Endothelial cell (in vitro differentiated cells): ENCODE measurements around the gene COMMD10. TPM values are rescaled to one million over a fixed set of nuclear protein-coding genes. Genes with fewer than 3 reads are reported as not detected.
"Not testable (repeated sequence)": the region's sequence is repeated elsewhere in the genome, so short reads cannot be mapped to it uniquely, and the experiment has no call there.

Source experiments
- DNase-seq: peaks from one replicate; pipeline ENCODE4 v3.0.0; 2021; ENCODE audit warnings: low spot score
- H3K27ac Mint-ChIP-seq: one replicate; pipeline ENCODE4 v1.8.0; 2021; ENCODE audit warnings: mixed read lengths, inconsistent platforms; ENCODE audit not compliant: unreplicated experiment
- H3K27me3 Mint-ChIP-seq: one replicate; pipeline ENCODE4 v1.8.0; 2021; ENCODE audit warnings: mild to moderate bottlenecking, moderate library complexity, mixed read lengths, inconsistent platforms; ENCODE audit not compliant: unreplicated experiment
- H3K36me3 Mint-ChIP-seq: one replicate; pipeline ENCODE4 v1.8.0; 2021; ENCODE audit warnings: mild to moderate bottlenecking, low read depth, mixed read lengths, inconsistent platforms; ENCODE audit not compliant: unreplicated experiment
- H3K4me1 Mint-ChIP-seq: one replicate; pipeline ENCODE4 v1.8.0; 2021; ENCODE audit warnings: mild to moderate bottlenecking, mixed read lengths, inconsistent platforms; ENCODE audit not compliant: unreplicated experiment
- H3K4me3 Mint-ChIP-seq: one replicate; pipeline ENCODE4 v1.8.0; 2021; ENCODE audit warnings: mild to moderate bottlenecking, mixed read lengths, inconsistent platforms; ENCODE audit not compliant: unreplicated experiment
- H3K9me3 Mint-ChIP-seq: one replicate; pipeline ENCODE4 v1.8.0; 2021; ENCODE audit warnings: mixed read lengths, inconsistent platforms; ENCODE audit not compliant: unreplicated experiment
- CTCF ChIP-seq: fragments of 200-600 bp; sonication (generic); IDR thresholded peaks from one replicate; pipeline ENCODE4 v1.5.0; 2021; ENCODE audit warnings: antibody characterized with exemption; ENCODE audit not compliant: unreplicated experiment
- total RNA-seq: library from RNA; stranded (reverse); fragmentation: NEBNext Ultra II Directional; extraction: Animal tissue kit (Norgen Biotek cat#: 25700); gene quantifications from one replicate; pipeline ENCODE4 v1.2.1, GENCODE V29; 2021; ENCODE audit not compliant: unreplicated experiment

The COMMD10 gene
- total RNA-seq, 1 donor from 2014 or later: 27.8 TPM

GRCh38 chr5:116075191-116075831 is 9.5 kb upstream of the COMMD10 start:
- Mint-ChIP-seq H3K27me3 (peaks cover 2% of the 10 kb centered on the region), H3K4me1 (peaks cover 4% of the 10 kb centered on the region), H3K4me3 (no peak overlapping the region), H3K9me3 (no peaks in the 10 kb centered on the region), H3K36me3 (no peaks in the 10 kb centered on the region), H3K27ac (no peak overlapping the region)
- DNase-seq: no peak
- no peak for TF ChIP-seq CTCF

GRCh38 chr5:116076496-116076895 is 8.3 kb upstream of the COMMD10 start:
- H3K4me1 Mint-ChIP-seq: no peaks in the 10 kb centered on the region
- TF ChIP-seq CTCF: no peak
- no peak for DNase-seq
- no peak overlapping the region for H3K4me3 Mint-ChIP-seq
- no peak overlapping the region for H3K27ac Mint-ChIP-seq
- H3K27me3 Mint-ChIP-seq: peaks cover 3% of the 10 kb centered on the region
- H3K36me3 Mint-ChIP-seq: no peaks in the 10 kb centered on the region
- H3K9me3 Mint-ChIP-seq: no peaks in the 10 kb centered on the region

GRCh38 chr5:116078199-116078598 is 6.6 kb upstream of the COMMD10 start:
- no peak for TF ChIP-seq CTCF
- Mint-ChIP-seq H3K27ac (no peak overlapping the region), H3K9me3 (no peaks in the 10 kb centered on the region), H3K27me3 (peaks cover 3% of the 10 kb centered on the region), H3K36me3 (no peaks in the 10 kb centered on the region), H3K4me3 (no peak overlapping the region), H3K4me1 (no peaks in the 10 kb centered on the region)
- no peak for DNase-seq

- H3K36me3 Mint-ChIP-seq: no peaks in the 10 kb centered on the region
- H3K4me3 Mint-ChIP-seq: peak overlapping the region; percentile 70
- DNase-seq: no peak
- peaks cover 8% of the 10 kb centered on the region for H3K27me3 Mint-ChIP-seq
- H3K9me3 Mint-ChIP-seq: no peaks in the 10 kb centered on the region
- H3K27ac Mint-ChIP-seq: peak overlapping the region; percentile 61
- TF ChIP-seq CTCF: no peak
- peaks cover 12% of the 10 kb centered on the region for H3K4me1 Mint-ChIP-seq
These were observed 536 bp upstream of the COMMD10 start for GRCh38 chr5:116084287-116084691.

- not testable (repeated sequence) for H3K36me3 Mint-ChIP-seq
These were observed 1.5 kb downstream of the COMMD10 start for GRCh38 chr5:116086309-116086708.

More at GRCh38 chr5:116086309-116086708, 1.5 kb downstream of the COMMD10 start:
- not testable (repeated sequence) for DNase-seq, H3K4me3 Mint-ChIP-seq, H3K27me3 Mint-ChIP-seq, H3K9me3 Mint-ChIP-seq
- Mint-ChIP-seq H3K27ac (peak overlapping the region; percentile 49), H3K4me1 (peaks cover 12% of the 10 kb centered on the region)
